ENCODE data around the gene CARD6. TPM values are rescaled to one million over a fixed set of nuclear protein-coding genes. Genes with fewer than 3 reads are reported as not detected.
A peak's percentile ranks its signal among the peaks of the same experiment; 100 is the strongest.

CARD6 gene
- total and polyA plus RNA-seq, 9 of the 15 experiments (the other 6 are each of a cell fraction or from before 2014, with no cell fraction given): 3.5 to 8.3 (median 5.9) TPM

- Histone ChIP-seq H3K9me1 (ENCODE audit: control insufficient read depth, insufficient read depth, low read length) (peaks cover 5% of the 10 kb centered on the region), H3K79me2 (ENCODE audit: control insufficient read depth, insufficient read depth, low read length) (peaks cover 61% of the 10 kb centered on the region), H3K9me3 (replicated peaks; ENCODE audit: control insufficient read depth, insufficient read depth, low read depth, low read length) (no peaks in the 10 kb centered on the region), H3K27me3 (ENCODE audit: control insufficient read depth in 2 of 2, insufficient read depth in 2 of 2, low read length in 2 of 2) (no peaks in the 10 kb centered on the region), H3K4me3 (peak within 1 kb of the TSS; percentile 78), H4K20me1 (replicated peaks; ENCODE audit: control insufficient read depth, insufficient read depth, low read length) (peaks cover 43% of the 10 kb centered on the region), H3K9ac (ENCODE audit: insufficient read depth in 1 of 2, low read depth in 2 of 2, low read length in 2 of 2) (peak within 1 kb of the TSS; percentile 97 to 99), H3K36me3 (ENCODE audit: control insufficient read depth, insufficient read depth, low read length) (peaks cover 47% of the 10 kb centered on the region), H3K4me2 (ENCODE audit: insufficient read depth, low read length) (peak within 1 kb of the TSS; percentile 99), H3K4me1 (replicated peaks in 1 of 2; ENCODE audit: control insufficient read depth in 2 of 2, insufficient read depth in 2 of 2, low read length in 2 of 2) (peaks cover 5 to 28% of the 10 kb centered on the region in 2 experiments; a peak in 4 of 5 replicates), H3K27ac (ENCODE audit: extremely low read depth, low read depth, low read length) (peak within 1 kb of the TSS; percentile 96), H2AFZ (ENCODE audit: low read depth, low read length) (peak within 1 kb of the TSS; percentile 87)
- DNase-seq (ENCODE audit: extremely low read depth in 1 of 4, low spot score in 3 of 4): peak; percentile 92 to 99 (median 94)
- ChIA-PET CTCF (ENCODE audit: low intra/inter-chr PET ratio) (no interaction called here), POLR2A (interaction anchor here (0.6 to 7.6 kb wide), 16 partner anchors 9 to 1753 kb away, joined by 3 to 125 read pairs (median 4); partner anchors contain the start of gene TTC33)
- in situ Hi-C loops (cut with MboI) (no loop called here), intact Hi-C loops (cut with micrococcal nuclease) (loop anchor here (1.0 to 10.0 kb wide), 5 partner anchors 33 to 1410 kb away; partner anchors contain the start of genes DAB2, PRKAA1 and TTC33)
- WGBS (ENCODE audit: insufficient coverage, low coverage, missing lambda C conversion rate): under 1% methylated on average over 61 of the region's 61 CpGs
- peak; percentile 97 for FAIRE-seq
- BruUV-seq (replicated peaks): TSS peak; percentile 98
- ATAC-seq: peak; percentile 92
- no peak for TF ChIP-seq SMARCE1 (IDR thresholded peaks at IDR 0.05)
- no peak for TF ChIP-seq ZNF778 (CRISPR knock-in tag; IDR thresholded peaks at IDR 0.05)
- no peak for TF ChIP-seq ZBTB17 (CRISPR knock-in tag; IDR thresholded peaks at IDR 0.05)
- TF ChIP-seq BHLHE40 (IDR thresholded peaks at IDR 0.05; ENCODE audit: low read length): peak; percentile 78
- TF ChIP-seq CLOCK (CRISPR knock-in tag; IDR thresholded peaks at IDR 0.05; ENCODE audit: borderline replicate concordance): no peak
- TF ChIP-seq ZNF175 (CRISPR knock-in tag; IDR thresholded peaks at IDR 0.05; ENCODE audit: low read depth): no peak; the same call in 1 of the 2 replicates
- TF ChIP-seq, protein P1, sequence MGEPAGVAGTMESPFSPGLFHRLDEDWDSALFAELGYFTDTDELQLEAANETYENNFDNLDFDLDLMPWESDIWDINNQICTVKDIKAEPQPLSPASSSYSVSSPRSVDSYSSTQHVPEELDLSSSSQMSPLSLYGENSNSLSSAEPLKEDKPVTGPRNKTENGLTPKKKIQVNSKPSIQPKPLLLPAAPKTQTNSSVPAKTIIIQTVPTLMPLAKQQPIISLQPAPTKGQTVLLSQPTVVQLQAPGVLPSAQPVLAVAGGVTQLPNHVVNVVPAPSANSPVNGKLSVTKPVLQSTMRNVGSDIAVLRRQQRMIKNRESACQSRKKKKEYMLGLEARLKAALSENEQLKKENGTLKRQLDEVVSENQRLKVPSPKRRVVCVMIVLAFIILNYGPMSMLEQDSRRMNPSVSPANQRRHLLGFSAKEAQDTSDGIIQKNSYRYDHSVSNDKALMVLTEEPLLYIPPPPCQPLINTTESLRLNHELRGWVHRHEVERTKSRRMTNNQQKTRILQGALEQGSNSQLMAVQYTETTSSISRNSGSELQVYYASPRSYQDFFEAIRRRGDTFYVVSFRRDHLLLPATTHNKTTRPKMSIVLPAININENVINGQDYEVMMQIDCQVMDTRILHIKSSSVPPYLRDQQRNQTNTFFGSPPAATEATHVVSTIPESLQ (CRISPR knock-in tag; IDR thresholded peaks at IDR 0.05): peak; percentile 91
- TF ChIP-seq SMAD3 (CRISPR knock-in tag; conservative IDR thresholded peaks at IDR 0.05): 0 out of 2 replicates have a peak, but pooled peaks have one; percentile 59
- no peak for TF ChIP-seq ZNF444 (CRISPR knock-in tag; IDR thresholded peaks at IDR 0.05)
- no peak for TF ChIP-seq ZNF41 (CRISPR knock-in tag; conservative IDR thresholded peaks at IDR 0.05)
- TF ChIP-seq POLR2G (IDR thresholded peaks at IDR 0.05; ENCODE audit: low read depth, low read length): peak; percentile 99
Observed at GRCh38 chr5:40834849-40835787, 6.0 kb upstream of the CARD6 start, which contains the start of gene RPL37. TSS of gene RPL37 (minus strand) at chr5:40835222. CDS start at chr5:40835185, 37 bp downstream.
